GM19395 (cell line): Measurements from ENCODE around the gene ESRRG.

Experiments used
- ATAC-seq: cut with Tn5 transposase; IDR thresholded peaks from one replicate; pipeline ENCODE4 v1.9.1; 2021; ENCODE audit warnings: mild to moderate bottlenecking, moderate library complexity; ENCODE audit not compliant: unreplicated experiment

Gene ESRRG

GRCh38 chr1:216459651-216460207, 263.5 kb downstream of the ESRRG start:
- no peak for ATAC-seq

GRCh38 chr1:216458812-216459211, 264.4 kb downstream of the ESRRG start:
- no peak for ATAC-seq

- ATAC-seq = no peak
Measured at GRCh38 chr1:216457356-216457755, 265.9 kb downstream of the ESRRG start.

- no peak for ATAC-seq
Measured at GRCh38 chr1:216456682-216457081, 266.5 kb downstream of the ESRRG start.

GRCh38 chr1:216453777-216454176, 269.5 kb downstream of the ESRRG start:
- ATAC-seq = no peak
